ENCODE measurements around the gene SAMHD1. TPM values are rescaled to one million over a fixed set of nuclear protein-coding genes. Genes with fewer than 3 reads are reported as not detected.
A peak's percentile ranks its signal among the peaks of the same experiment; 100 is the strongest.

SAMHD1 gene
- polyA plus RNA-seq, 1 donor from 2014 or later, result 22.2 TPM

DNA sequence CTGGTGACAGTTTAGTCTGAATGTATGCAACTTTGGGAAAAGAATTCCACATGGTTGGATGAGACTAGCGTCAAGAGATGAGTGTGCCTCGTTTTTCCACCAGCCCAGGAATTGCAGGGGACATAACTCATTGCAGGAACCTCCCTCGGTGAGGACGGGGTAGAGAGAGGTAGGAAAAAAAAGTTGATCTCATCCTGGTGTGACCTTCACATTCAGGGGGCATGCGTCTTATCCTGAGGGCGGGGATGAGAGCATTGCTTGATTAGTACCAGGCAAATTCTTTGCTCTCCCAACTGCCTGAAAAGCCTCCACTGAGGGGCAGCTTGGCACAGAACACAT lies 63.8 kb downstream of the SAMHD1 start:
- H3K4me2 ChIP-seq (ENCODE audit: low read length), result no peak overlapping the region
- no peak overlapping the region for H2AFZ ChIP-seq (ENCODE audit: low read depth, low read length)
- H3K9me2 ChIP-seq (ENCODE audit: insufficient read depth, low read length), result no peaks in the 10 kb centered on the region
- no peaks in the 10 kb centered on the region for H3K9me3 ChIP-seq (ENCODE audit: low read length)
- TF ChIP-seq EP300 (conservative IDR thresholded peaks at IDR 0.05; ENCODE audit: poor library complexity, severe bottlenecking) (no peak), EZH2 (IDR thresholded peaks at IDR 0.05; ENCODE audit: borderline replicate concordance, insufficient read depth, low read length, poor library complexity, severe bottlenecking) (no peak), POLR2AphosphoS5 (IDR thresholded peaks at IDR 0.05) (no peak), MXI1 (conservative IDR thresholded peaks at IDR 0.05; ENCODE audit: poor library complexity, severe bottlenecking) (no peak), TAF1 (IDR thresholded peaks at IDR 0.05; ENCODE audit: low read depth) (no peak), RAD21 (conservative IDR thresholded peaks at IDR 0.05) (no peak), SMC3 (conservative IDR thresholded peaks at IDR 0.05; ENCODE audit: poor library complexity) (no peak)
- TF ChIP-seq, protein P1, sequence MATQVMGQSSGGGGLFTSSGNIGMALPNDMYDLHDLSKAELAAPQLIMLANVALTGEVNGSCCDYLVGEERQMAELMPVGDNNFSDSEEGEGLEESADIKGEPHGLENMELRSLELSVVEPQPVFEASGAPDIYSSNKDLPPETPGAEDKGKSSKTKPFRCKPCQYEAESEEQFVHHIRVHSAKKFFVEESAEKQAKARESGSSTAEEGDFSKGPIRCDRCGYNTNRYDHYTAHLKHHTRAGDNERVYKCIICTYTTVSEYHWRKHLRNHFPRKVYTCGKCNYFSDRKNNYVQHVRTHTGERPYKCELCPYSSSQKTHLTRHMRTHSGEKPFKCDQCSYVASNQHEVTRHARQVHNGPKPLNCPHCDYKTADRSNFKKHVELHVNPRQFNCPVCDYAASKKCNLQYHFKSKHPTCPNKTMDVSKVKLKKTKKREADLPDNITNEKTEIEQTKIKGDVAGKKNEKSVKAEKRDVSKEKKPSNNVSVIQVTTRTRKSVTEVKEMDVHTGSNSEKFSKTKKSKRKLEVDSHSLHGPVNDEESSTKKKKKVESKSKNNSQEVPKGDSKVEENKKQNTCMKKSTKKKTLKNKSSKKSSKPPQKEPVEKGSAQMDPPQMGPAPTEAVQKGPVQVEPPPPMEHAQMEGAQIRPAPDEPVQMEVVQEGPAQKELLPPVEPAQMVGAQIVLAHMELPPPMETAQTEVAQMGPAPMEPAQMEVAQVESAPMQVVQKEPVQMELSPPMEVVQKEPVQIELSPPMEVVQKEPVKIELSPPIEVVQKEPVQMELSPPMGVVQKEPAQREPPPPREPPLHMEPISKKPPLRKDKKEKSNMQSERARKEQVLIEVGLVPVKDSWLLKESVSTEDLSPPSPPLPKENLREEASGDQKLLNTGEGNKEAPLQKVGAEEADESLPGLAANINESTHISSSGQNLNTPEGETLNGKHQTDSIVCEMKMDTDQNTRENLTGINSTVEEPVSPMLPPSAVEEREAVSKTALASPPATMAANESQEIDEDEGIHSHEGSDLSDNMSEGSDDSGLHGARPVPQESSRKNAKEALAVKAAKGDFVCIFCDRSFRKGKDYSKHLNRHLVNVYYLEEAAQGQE (IDR thresholded peaks at IDR 0.05; ENCODE audit: borderline replicate concordance), result no peak
- TF ChIP-seq, protein P2, sequence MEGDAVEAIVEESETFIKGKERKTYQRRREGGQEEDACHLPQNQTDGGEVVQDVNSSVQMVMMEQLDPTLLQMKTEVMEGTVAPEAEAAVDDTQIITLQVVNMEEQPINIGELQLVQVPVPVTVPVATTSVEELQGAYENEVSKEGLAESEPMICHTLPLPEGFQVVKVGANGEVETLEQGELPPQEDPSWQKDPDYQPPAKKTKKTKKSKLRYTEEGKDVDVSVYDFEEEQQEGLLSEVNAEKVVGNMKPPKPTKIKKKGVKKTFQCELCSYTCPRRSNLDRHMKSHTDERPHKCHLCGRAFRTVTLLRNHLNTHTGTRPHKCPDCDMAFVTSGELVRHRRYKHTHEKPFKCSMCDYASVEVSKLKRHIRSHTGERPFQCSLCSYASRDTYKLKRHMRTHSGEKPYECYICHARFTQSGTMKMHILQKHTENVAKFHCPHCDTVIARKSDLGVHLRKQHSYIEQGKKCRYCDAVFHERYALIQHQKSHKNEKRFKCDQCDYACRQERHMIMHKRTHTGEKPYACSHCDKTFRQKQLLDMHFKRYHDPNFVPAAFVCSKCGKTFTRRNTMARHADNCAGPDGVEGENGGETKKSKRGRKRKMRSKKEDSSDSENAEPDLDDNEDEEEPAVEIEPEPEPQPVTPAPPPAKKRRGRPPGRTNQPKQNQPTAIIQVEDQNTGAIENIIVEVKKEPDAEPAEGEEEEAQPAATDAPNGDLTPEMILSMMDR (IDR thresholded peaks at IDR 0.05; ENCODE audit: poor library complexity, severe bottlenecking), result no peak
- no peaks in the 10 kb centered on the region for H3K36me3 ChIP-seq (ENCODE audit: insufficient read depth, low read length)
- H3K79me2 ChIP-seq (replicated peaks; ENCODE audit: insufficient read depth, low read length), result no peaks in the 10 kb centered on the region
- no peak overlapping the region for H3K27ac ChIP-seq (ENCODE audit: low read length)
- no peaks in the 10 kb centered on the region for H4K20me1 ChIP-seq (ENCODE audit: insufficient read depth)
- no peak overlapping the region for H3K9ac ChIP-seq (ENCODE audit: low read length)
- H3K27me3 ChIP-seq (ENCODE audit: insufficient read depth, low read depth, low read length), result no peaks in the 10 kb centered on the region
- no peak overlapping the region for H3K4me3 ChIP-seq (ENCODE audit: low read length)
- no peaks in the 10 kb centered on the region for H3F3A ChIP-seq (ENCODE audit: insufficient read depth, low read length, poor library complexity, severe bottlenecking)

GRCh38 chr20:36886859-36887751 lies 64.4 kb downstream of the SAMHD1 start:
- Histone ChIP-seq H3K9ac (ENCODE audit: low read length) (no peak overlapping the region), H3K36me3 (ENCODE audit: insufficient read depth, low read length) (no peaks in the 10 kb centered on the region), H3K4me3 (ENCODE audit: low read length) (no peak overlapping the region), H2AFZ (ENCODE audit: low read depth, low read length) (no peak overlapping the region), H3K9me3 (ENCODE audit: low read length) (no peaks in the 10 kb centered on the region), H3K27ac (ENCODE audit: low read length) (no peak overlapping the region), H4K20me1 (ENCODE audit: insufficient read depth) (no peaks in the 10 kb centered on the region), H3K9me2 (ENCODE audit: insufficient read depth, low read length) (no peaks in the 10 kb centered on the region), H3F3A (ENCODE audit: insufficient read depth, low read length, poor library complexity, severe bottlenecking) (no peaks in the 10 kb centered on the region), H3K27me3 (ENCODE audit: insufficient read depth, low read depth, low read length) (no peaks in the 10 kb centered on the region), H3K4me2 (ENCODE audit: low read length) (no peak overlapping the region), H3K79me2 (replicated peaks; ENCODE audit: insufficient read depth, low read length) (no peaks in the 10 kb centered on the region)
- TF ChIP-seq TAF1 (IDR thresholded peaks at IDR 0.05; ENCODE audit: low read depth) (no peak), EP300 (conservative IDR thresholded peaks at IDR 0.05; ENCODE audit: poor library complexity, severe bottlenecking) (no peak), EZH2 (IDR thresholded peaks at IDR 0.05; ENCODE audit: borderline replicate concordance, insufficient read depth, low read length, poor library complexity, severe bottlenecking) (no peak), POLR2AphosphoS5 (IDR thresholded peaks at IDR 0.05) (no peak), MXI1 (conservative IDR thresholded peaks at IDR 0.05; ENCODE audit: poor library complexity, severe bottlenecking) (no peak), RAD21 (conservative IDR thresholded peaks at IDR 0.05) (peak; percentile 94), SMC3 (conservative IDR thresholded peaks at IDR 0.05; ENCODE audit: poor library complexity) (peak; percentile 87)
- TF ChIP-seq, protein P1 (IDR thresholded peaks at IDR 0.05; ENCODE audit: borderline replicate concordance), result no peak
- TF ChIP-seq, protein P2 (IDR thresholded peaks at IDR 0.05; ENCODE audit: poor library complexity, severe bottlenecking), result peak; percentile 96
